Activated T-cell treated with anti-CD3 and anti-CD28 coated beads for 48 hours (primary cell): Measurements from ENCODE around the gene GPR39.

ENCODE experiments used
- DNase-seq: peaks from one replicate; pipeline ENCODE4 v3.0.0-alpha.2; 2020; ENCODE audit warnings: low read depth

GPR39 gene

DNA sequence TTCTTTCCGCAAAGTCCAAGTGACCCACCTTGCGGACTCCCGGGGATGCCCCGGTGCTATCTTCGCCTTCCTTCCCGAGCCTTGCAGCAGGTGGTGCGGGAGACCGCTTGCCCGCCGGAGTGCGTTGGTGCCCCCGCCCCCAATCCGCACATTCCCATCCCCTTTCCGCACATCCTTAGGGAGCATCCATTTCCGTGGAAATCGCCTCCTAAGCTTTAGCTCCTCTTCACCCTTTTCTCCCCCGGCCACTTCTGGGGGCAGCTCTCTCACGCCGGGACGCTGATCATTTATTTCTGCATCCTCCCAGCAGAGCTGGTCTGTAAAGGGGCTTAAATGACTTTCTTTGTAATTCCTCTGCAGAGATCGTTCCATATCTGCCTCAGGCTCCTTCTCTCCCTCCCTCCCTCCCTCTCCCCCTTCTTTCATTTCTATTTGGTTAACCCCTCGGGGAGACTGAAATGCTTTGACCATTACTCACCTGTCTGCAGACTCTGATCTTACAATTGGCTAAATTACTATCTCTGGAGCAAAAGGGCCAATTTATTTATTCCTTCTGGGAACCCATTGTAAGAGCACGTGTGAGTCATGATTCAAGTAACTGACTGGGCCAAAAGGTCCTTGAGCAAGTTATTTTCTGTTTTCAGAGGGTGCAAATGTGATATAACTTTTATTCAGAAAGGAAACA lies 254.7 kb downstream of the GPR39 start:
- no peak for DNase-seq

DNA sequence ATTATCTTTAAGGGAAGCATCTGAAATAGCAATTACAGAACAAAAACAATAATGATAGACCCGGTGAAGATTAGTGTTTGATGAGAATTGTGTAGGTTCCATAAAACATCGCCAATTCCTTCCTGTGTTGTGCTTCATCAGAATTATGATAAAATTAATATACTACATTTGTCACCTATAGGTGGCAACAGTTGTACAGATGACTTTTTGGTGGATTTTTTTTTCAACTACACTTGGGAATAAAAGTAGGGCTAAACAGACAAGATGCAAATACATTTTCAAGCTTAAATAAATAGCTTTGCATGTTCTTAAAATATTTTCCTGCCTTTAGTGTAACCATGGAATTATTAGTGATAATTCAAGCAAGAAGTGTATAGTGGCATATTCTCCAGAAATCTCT lies 260.4 kb downstream of the GPR39 start:
- DNase-seq, result no peak

DNA sequence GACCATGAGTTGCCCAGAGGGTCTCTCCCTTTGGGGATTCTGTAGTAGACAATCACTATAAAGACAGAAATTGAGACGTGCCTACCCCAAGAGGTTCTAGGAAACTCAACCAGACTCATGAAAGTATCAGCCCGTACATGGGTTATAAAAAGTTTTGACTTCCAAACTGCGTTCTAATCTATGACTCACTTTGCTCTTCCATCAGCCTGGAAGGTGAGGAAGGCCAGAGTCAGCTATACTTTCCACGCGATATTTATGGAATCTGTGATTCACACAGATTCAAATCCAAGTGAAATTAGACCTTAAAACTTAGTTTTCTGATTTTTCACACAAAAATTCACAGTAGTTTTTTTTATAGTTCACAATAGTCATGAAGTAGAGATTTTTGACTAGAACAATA lies 261.1 kb downstream of the GPR39 start:
- no peak for DNase-seq

DNA sequence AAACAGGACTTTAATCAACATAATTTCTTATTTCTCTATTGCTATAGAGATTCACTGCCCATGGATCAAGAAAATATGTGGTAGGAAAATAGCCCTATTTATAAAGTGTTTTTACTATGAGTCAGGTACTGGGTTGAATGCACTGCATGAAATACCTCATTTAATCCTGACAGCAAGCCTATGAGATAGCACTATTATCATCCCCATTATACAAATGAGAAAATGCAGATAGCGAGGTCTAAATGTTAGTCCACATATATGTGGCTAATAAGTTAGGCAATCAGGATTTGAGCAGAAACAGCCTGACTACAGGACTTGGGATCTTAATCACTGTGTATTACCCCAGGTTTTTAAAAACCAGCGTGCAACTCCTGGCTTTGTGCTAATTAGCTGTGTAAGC lies 261.9 kb downstream of the GPR39 start:
- DNase-seq, result no peak

DNA sequence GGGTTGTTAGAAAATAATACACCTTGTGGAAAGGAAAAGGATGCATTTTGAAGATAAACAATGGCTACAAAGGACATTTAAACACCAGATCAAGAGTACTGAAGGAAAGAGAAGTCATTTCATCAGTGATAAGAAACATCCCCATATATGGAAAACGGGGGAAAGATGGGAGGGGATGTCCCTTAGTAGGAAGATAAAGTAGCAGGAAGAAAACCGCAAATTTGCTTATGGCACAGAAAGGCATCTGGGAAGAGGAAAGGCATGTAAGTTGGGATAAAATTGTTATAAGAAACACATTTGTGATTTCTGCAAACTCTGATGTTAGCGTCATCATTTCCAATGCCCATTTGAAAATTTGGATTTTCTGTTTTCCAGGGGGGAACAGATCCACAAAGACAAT lies 263.9 kb downstream of the GPR39 start:
- DNase-seq, result no peak

GRCh38 chr2:132681766-132682165 lies 265.2 kb downstream of the GPR39 start:
- DNase-seq, result no peak

DNA sequence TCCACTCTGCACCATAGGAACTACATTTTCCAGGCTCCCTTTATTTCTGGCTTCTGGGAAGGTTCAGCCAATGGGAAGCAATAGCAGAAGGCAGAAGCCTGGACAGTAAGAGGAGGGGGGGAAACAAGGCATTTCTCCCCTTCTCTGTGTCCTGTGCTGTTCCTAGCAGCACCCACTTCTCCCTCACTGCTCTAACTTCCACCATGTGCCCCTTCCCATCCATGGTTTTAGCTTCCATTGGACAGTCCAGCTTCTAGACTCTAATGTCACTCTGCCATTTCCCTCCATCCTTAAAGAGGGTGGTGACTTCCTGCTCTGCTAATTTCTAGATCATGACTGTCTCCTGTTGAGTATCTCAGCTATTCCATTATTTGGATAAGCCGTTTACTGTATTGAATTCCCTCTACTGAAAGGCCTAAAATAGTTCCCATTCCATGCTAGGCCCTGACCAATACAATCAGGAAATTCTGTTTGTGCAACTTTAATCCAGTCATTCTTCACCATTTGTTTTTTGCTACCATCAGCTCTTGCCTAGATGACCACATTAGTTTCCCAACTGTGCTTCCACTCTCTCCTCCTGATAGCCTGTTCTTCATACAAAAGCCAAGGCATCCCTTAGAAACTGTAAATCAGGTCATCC lies 274.2 kb downstream of the GPR39 start:
- DNase-seq, result no peak

- DNase-seq, result no peak
Observed at GRCh38 chr2:132691556-132691955, 275.0 kb downstream of the GPR39 start.

GRCh38 chr2:132692816-132693215 lies 276.2 kb downstream of the GPR39 start:
- DNase-seq, result no peak
